Activated CD4-positive, alpha-beta T cell treated with anti-CD3 and anti-CD28 coated beads, Interleukin-2, amount 10 ng/mL, durations not matched to agents 24 days and 14 days (primary cell): ENCODE measurements around the gene ERI3. TPM values are rescaled to one million over a fixed set of nuclear protein-coding genes. Genes with fewer than 3 reads are reported as not detected.

Source experiments
- DNase-seq: peaks from one replicate; pipeline ENCODE4 v3.0.0; 2022
- H3K27ac Mint-ChIP-seq: one replicate; pipeline ENCODE4 v1.8.0; 2022; ENCODE audit warnings: mild to moderate bottlenecking, mixed read lengths
- H3K27me3 Mint-ChIP-seq: one replicate; pipeline ENCODE4 v1.8.0; 2022; ENCODE audit warnings: mixed read lengths
- H3K36me3 Mint-ChIP-seq: one replicate; pipeline ENCODE4 v1.8.0; 2022; ENCODE audit warnings: low read depth, mild to moderate bottlenecking, mixed read lengths
- H3K4me1 Mint-ChIP-seq: one replicate; pipeline ENCODE4 v1.8.0; 2021; ENCODE audit warnings: mixed read lengths
- H3K4me3 Mint-ChIP-seq: one replicate; pipeline ENCODE4 v1.8.0; 2022; ENCODE audit warnings: mild to moderate bottlenecking, moderate library complexity, mixed read lengths
- H3K9me3 Mint-ChIP-seq: one replicate; pipeline ENCODE4 v1.8.0; 2021; ENCODE audit warnings: mixed read lengths
- intact Hi-C: fragments of 100-400 bp; cut with micrococcal nuclease; formaldehyde crosslinking; loops from one replicate; pipeline ENCODE4 v1.15.1; 2023
- total RNA-seq: library from RNA; stranded (reverse); gene quantifications from 2 replicates; pipeline ENCODE4 v1.2.3, GENCODE V29; 2022

ERI3 gene
- total RNA-seq, 1 donor from 2014 or later, result 50.2 TPM

DNA sequence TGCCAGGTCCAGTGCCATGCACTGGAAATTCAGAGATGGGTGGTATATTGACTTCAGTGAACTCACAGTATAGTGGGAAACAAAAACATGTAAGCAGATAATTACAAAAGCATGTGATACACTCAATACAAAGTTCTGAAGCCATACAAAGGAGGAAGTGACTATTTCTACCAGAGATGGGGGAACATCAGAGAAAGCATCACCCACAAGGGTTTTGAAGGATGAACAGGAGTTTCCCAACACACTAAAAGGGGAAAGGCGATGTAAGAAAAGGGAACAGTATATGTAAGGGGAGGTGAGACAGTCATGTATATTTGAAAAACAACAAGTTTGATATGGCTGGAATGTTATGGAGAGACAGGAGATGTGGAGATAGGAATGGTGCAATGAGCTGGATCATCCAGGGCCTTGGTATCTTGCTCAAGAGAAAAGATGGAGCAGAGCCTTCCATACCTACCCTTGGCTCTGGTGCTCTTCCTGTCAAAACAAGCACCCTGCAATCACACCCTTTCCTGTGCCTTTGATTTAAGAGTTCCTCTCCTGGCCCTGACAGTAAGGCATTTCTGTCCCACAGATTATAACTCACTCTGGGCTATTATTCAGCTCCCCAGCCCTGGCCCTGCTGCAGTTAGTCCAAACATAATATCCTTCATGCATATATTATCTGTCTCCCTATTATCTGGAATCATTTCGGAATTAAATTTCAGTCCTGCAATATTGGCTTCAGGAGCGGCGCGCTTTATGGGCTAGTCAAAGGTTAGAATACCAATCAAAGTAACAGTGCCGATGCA lies 81.3 kb downstream of the ERI3 start:
- Mint-ChIP-seq H3K27ac (no peak overlapping the region), H3K9me3 (no peaks in the 10 kb centered on the region), H3K36me3 (no peaks in the 10 kb centered on the region), H3K4me3 (no peak overlapping the region), H3K4me1 (peaks cover 11% of the 10 kb centered on the region), H3K27me3 (no peaks in the 10 kb centered on the region)
- DNase-seq, result no peak
- intact Hi-C loops, result no loop called here

- DNase-seq, result no peak
- H3K4me3 Mint-ChIP-seq, result no peak overlapping the region
- no peaks in the 10 kb centered on the region for H3K9me3 Mint-ChIP-seq
- no peaks in the 10 kb centered on the region for H3K27me3 Mint-ChIP-seq
- H3K36me3 Mint-ChIP-seq, result no peaks in the 10 kb centered on the region
- H3K4me1 Mint-ChIP-seq, result peaks cover 11% of the 10 kb centered on the region
- no peak overlapping the region for H3K27ac Mint-ChIP-seq
- intact Hi-C loops, result no loop called here
These were observed 82.1 kb downstream of the ERI3 start for GRCh38 chr1:44272992-44273391.

DNA sequence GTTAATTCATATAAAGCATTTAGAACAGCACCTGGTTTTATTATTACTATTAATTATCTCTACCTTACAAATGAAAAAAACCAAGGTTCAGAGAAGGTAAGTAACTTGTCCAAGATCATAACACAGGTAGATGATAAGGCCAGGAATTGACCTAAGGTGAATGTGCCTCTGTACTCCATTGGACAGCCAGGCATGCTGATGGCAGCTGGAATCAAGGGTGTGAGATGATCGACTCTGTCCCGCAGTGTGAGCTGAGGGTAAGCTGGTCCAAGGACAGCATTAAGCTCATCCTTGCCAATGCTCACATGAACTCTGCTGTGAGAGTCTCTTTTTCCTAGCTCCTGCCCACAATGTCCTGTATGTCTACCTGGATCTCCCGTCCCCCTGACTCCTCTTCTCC lies 83.4 kb downstream of the ERI3 start:
- no peak overlapping the region for H3K4me3 Mint-ChIP-seq

GRCh38 chr1:44270686-44271628 lies 84.1 kb downstream of the ERI3 start:
- H3K36me3 Mint-ChIP-seq, result no peaks in the 10 kb centered on the region
- no peak overlapping the region for H3K27ac Mint-ChIP-seq
- no peaks in the 10 kb centered on the region for H3K27me3 Mint-ChIP-seq
- peaks cover 14% of the 10 kb centered on the region for H3K4me1 Mint-ChIP-seq
- intact Hi-C loops, result no loop called here
- no peak overlapping the region for H3K4me3 Mint-ChIP-seq
- DNase-seq, result no peak
- H3K9me3 Mint-ChIP-seq, result no peaks in the 10 kb centered on the region

More for the DNA sequence above, 83.4 kb downstream of the ERI3 start:
- intact Hi-C loops, result no loop called here
- Mint-ChIP-seq H3K27me3 (no peaks in the 10 kb centered on the region), H3K27ac (no peak overlapping the region), H3K4me1 (peaks cover 11% of the 10 kb centered on the region), H3K36me3 (no peaks in the 10 kb centered on the region), H3K9me3 (no peaks in the 10 kb centered on the region)
- no peak for DNase-seq

DNA sequence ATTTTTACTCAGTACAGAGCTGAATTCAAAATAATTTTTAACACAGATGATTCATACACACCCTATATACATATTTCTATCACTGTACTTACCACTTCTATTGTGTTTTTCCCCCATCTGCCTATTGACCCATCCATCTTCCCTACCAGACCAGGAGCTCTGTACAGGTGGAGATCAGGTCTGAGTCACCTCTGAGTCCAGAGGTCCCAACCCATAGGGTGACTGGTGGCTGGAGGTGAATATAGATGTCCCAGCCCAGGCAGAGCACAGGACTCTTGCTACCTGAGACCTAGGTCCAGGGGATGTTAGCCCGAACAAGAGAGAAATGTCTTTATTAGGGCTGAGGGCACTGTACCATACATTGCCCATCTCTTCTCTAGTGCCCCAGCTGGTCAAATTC lies 87.0 kb downstream of the ERI3 start:
- no peak for DNase-seq
- intact Hi-C loops, result no loop called here
- Mint-ChIP-seq H3K4me3 (no peak overlapping the region), H3K9me3 (no peaks in the 10 kb centered on the region), H3K4me1 (peaks cover 20% of the 10 kb centered on the region), H3K27me3 (no peaks in the 10 kb centered on the region), H3K27ac (no peak overlapping the region), H3K36me3 (no peaks in the 10 kb centered on the region)

- H3K36me3 Mint-ChIP-seq, result no peaks in the 10 kb centered on the region
- no peak overlapping the region for H3K27ac Mint-ChIP-seq
- DNase-seq, result no peak
- H3K9me3 Mint-ChIP-seq, result no peaks in the 10 kb centered on the region
- no peaks in the 10 kb centered on the region for H3K27me3 Mint-ChIP-seq
- peaks cover 23% of the 10 kb centered on the region for H3K4me1 Mint-ChIP-seq
- H3K4me3 Mint-ChIP-seq, result no peak overlapping the region
- intact Hi-C loops, result no loop called here
These were observed 87.6 kb downstream of the ERI3 start for GRCh38 chr1:44267438-44267837.

DNA sequence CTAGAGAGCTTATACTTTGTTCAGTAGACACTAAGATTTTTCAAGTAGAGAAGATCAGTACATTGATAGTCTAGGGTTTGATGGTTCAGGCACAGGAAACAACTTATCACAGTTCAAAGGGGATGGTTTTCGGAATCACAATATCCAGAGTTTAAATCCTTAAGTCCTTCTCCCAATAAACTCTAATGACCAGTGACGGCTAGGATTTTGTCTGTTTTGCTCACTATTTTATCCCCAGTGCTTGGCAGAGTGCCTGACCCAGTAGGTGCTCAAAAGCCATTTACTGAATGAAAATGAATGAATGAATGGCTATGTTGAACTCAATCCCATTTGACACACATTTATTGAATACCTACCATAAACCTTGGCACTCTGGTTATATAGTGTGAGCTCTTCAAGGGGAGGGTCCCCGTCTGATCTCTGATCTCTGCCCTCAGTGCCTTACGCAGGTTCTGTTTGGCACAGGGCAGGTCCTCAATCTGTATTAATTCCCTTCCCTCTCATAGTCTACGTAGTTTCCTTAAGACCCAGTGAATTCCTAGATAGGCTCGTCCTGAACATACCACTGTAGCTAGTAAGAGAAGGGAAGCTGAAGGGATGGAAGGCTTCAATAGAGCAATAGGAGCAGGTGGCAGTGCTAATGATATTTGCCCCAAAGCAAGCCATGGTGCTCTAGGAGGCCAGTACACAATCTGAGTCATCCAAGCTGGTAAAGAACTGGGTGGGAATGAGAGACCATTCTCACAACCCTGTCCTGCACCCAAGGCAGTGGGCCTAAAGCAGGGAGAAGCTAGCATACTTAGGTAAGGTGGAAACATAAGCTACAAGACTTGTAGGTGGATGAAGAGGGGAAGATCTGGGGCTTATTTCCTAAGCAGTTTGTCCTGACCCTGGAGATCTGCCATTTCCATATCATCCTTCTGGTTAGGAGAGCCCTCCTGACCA lies 88.4 kb downstream of the ERI3 start:
- Mint-ChIP-seq H3K9me3 (no peaks in the 10 kb centered on the region), H3K4me1 (peaks cover 23% of the 10 kb centered on the region), H3K27ac (no peak overlapping the region), H3K36me3 (no peaks in the 10 kb centered on the region), H3K27me3 (no peaks in the 10 kb centered on the region), H3K4me3 (no peak overlapping the region)
- no peak for DNase-seq
- intact Hi-C loops, result no loop called here

DNA sequence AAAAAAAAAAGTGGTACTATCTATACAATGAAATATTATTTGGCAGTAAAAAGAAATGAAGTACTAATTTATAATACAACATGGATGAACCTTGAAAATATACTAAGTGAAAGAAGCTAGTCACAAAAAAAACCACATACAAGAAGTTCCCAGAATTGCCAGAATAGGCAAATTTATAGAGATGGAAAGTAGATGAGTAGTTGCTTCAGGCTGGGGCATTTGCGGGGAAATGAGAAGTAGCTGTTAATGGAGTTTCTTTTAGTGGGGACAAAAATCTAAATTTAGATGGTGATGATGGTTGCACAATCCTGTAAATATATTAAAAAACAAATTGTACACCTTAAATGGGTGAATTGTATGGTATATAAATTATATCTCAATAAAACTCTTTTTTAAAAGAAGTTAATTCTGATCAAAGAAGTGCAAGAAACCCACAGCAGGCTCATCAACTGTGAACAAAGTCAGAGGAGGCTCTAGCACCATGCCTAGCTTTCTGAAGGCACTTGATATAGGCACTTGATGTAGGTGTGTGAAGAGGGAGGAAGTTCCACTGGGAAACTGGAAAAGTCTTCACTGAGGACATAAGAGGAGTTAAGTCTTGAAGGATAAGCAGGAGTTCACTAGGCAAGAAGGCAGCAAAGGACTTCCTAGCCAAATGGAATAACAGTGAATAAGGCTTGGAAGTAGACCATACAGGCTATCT lies 89.2 kb downstream of the ERI3 start:
- Mint-ChIP-seq H3K4me1 (peaks cover 27% of the 10 kb centered on the region), H3K9me3 (no peaks in the 10 kb centered on the region), H3K36me3 (no peaks in the 10 kb centered on the region), H3K4me3 (no peak overlapping the region), H3K27ac (no peak overlapping the region), H3K27me3 (no peaks in the 10 kb centered on the region)
- no peak for DNase-seq
- intact Hi-C loops, result no loop called here

DNA sequence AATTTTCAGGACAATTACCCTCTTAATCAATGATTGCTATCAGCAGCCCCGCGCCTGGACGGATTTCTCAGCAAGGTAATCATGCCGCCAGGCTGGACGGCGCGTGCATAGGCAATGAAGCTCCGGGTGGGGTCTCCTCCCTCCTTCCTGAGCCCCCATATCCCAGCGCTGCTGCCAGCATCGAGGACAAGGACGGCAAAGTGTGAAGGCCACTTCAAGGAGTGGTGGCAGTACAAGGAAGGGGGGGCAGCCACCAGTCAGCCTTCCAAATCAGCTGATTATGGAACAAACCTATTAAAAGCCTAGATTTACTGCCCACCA lies 90.6 kb downstream of the ERI3 start:
- Mint-ChIP-seq H3K36me3 (no peaks in the 10 kb centered on the region), H3K27ac (no peak overlapping the region), H3K9me3 (no peaks in the 10 kb centered on the region), H3K4me1 (peaks cover 29% of the 10 kb centered on the region), H3K27me3 (no peaks in the 10 kb centered on the region), H3K4me3 (no peak overlapping the region)
- intact Hi-C loops, result no loop called here
- no peak for DNase-seq

DNA sequence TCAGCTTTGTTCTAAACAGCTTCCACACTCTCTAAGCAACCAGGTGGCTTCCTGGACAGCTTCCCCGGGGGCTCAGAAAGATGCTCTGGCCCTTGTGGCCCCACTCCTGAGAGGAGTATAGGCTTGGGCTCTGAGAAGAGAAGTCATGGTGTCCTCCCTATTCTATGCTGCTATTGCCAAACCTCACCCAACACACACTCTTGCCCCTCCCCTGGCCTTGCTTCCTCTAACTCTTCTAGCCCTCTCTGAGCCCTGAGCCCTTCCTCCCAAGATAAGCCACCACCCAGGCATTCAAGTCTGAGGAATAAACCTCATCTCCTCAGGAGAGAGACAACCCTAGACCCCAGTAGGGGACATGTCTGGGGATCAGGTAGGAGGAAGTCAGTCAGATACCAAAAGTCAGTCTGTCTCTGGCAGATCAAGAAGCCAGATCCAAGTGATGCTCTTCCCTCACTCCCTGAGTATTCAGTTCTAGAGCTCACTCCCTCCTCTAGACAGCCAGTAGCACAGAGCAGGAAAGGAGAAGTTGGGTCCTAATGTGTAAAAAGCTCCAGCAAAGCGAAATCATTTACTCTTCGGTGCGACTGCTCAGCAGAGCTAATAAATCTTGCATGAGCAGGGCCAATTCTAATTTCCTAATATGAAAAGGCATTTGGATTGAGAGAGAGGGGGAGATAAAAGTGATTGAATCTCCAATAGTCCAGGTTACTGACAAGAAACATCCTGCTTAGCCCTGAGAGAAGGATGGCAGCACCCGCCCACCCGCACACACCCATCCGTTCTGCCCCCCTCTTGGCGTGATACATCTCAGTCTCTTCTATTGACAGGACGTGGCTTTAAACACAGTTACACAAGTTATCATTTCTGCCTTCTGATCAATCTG lies 91.2 kb downstream of the ERI3 start:
- no peak overlapping the region for H3K4me3 Mint-ChIP-seq
- no peaks in the 10 kb centered on the region for H3K36me3 Mint-ChIP-seq
- H3K9me3 Mint-ChIP-seq, result no peaks in the 10 kb centered on the region
- intact Hi-C loops, result no loop called here
- H3K27ac Mint-ChIP-seq, result peak overlapping the region; percentile 45
- no peaks in the 10 kb centered on the region for H3K27me3 Mint-ChIP-seq
- peaks cover 27% of the 10 kb centered on the region for H3K4me1 Mint-ChIP-seq
- no peak for DNase-seq

DNA sequence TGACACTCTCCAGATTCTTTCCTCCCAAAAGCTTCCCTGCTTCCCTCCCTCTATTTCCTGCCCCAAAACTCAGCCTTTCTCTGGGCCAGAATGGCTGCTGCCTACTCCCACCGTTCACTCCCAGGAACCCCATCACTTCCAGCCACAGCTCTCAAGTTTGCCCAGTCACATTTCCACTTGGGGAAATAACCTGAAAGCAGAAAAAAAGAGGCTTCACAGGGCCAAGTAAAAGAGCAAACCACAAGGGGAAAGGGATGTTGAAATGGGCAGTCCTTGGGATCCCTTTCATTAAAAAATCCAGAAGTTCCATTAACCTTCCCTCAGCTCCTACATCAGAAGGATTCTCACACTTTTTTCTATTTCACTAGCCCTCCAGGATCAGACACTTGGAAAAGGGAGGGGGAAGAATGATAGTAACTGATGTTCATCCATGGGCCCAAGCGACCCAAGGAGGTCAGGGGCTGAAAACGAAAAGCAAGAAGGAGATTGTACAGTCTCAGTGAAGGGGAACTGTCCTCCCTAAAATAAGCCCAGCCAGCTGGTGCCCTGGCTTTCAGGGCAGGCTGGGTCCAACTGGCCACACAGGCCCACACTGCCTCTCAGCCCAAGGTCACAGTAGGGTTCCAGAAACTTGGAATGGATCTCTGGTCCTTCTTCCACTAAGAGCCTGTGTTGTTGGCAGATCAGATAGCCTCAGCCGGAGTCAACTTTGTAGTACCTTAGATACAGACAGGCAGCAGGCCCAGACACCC lies 92.1 kb downstream of the ERI3 start:
- no peaks in the 10 kb centered on the region for H3K27me3 Mint-ChIP-seq
- no peaks in the 10 kb centered on the region for H3K36me3 Mint-ChIP-seq
- no peaks in the 10 kb centered on the region for H3K9me3 Mint-ChIP-seq
- DNase-seq, result no peak
- intact Hi-C loops, result no loop called here
- no peak overlapping the region for H3K4me3 Mint-ChIP-seq
- peaks cover 27% of the 10 kb centered on the region for H3K4me1 Mint-ChIP-seq
- H3K27ac Mint-ChIP-seq, result no peak overlapping the region

GRCh38 chr1:44262414-44262813 lies 92.6 kb downstream of the ERI3 start:
- Mint-ChIP-seq H3K4me3 (no peak overlapping the region), H3K27ac (no peak overlapping the region), H3K4me1 (peaks cover 27% of the 10 kb centered on the region), H3K9me3 (no peaks in the 10 kb centered on the region), H3K36me3 (no peaks in the 10 kb centered on the region), H3K27me3 (no peaks in the 10 kb centered on the region)
- DNase-seq, result no peak
- intact Hi-C loops, result no loop called here
